ENCODE measurements around the gene B3GAT2.
"Not testable (repeated sequence)": the region's sequence is repeated elsewhere in the genome, so short reads cannot be mapped to it uniquely, and the experiment has no call there.

Gene B3GAT2

GRCh38 chr6:70956451-70957283 is at the start of gene B3GAT2:
B3GAT2 (minus strand) TSS chr6:70957060; CDS start chr6:70956429, 631 bp downstream.
- no peak for DNase-seq (ENCODE audit: low read depth)

GRCh38 chr6:70998148-70998547 is 41.3 kb upstream of the B3GAT2 start:
- no peak for DNase-seq (ENCODE audit: low read depth)

DNA sequence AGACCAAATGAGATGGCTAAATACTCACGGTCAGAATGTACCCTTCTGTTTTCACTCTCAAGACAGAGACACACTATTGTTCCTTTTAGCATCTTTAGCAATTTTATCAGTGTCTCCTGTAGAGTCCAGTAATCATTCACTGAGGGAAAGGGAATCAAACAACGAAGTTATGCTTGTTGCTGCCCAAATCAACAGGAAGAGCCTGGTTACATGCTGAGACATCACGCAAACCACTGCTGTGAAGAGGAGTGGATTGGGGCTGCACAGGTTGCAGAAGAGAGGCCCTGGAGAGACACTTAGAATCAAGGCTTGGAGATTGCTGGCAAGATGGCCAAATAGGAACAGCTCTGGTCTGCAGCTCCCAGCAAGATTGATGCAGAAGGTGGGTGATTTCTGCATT is 40.5 kb upstream of the B3GAT2 start:
- DNase-seq (ENCODE audit: low read depth) = no peak

GRCh38 chr6:70996106-70996505 is 39.2 kb upstream of the B3GAT2 start:
- DNase-seq (ENCODE audit: low read depth) = no peak

DNA sequence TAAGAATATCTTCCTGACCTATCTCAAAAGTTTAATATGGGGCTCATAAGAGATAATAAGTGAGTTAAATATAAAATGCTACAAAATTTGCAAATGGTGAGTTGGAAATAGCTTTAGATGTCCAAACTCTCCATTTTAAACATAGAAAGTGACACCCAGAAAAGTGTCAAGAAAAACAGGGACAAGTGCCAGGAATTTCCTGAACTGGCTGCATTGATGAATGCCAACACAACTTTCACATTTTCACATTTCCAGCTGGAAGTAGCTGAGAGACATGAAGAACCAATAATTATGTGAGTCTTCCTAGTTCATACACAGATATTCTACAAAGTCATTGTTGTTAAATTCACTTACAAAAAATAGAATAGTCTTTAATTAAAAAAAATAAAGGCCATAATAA is 38.6 kb upstream of the B3GAT2 start:
- DNase-seq (ENCODE audit: low read depth) = no peak

DNA sequence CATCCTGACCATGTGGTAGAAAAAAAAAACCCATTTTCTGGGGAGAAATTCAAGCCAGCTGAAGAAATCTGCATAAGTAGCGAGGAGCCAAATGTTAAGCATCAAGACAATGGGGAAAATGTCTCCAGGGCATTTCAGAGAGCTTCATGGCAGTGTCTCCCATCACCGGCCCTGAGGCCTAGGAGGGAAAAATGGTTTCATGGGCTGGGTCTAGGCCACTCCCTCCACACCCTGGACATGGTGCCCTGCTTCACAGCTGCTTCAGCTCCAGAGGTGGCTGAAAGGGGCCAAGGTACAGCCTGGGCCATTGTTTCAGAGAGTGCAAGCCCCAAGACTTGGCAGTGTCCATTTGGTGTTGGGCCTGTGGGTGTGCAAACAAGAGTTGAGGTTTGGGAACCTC is 34.4 kb upstream of the B3GAT2 start:
- no peak for DNase-seq (ENCODE audit: low read depth)

GRCh38 chr6:70985156-70985555 is 28.3 kb upstream of the B3GAT2 start:
- no peak for DNase-seq (ENCODE audit: low read depth)

GRCh38 chr6:70982747-70983146 is 25.9 kb upstream of the B3GAT2 start:
- no peak for DNase-seq (ENCODE audit: low read depth)

- no peak for DNase-seq (ENCODE audit: low read depth)
Observed at GRCh38 chr6:70980727-70981126, 23.9 kb upstream of the B3GAT2 start.

DNA sequence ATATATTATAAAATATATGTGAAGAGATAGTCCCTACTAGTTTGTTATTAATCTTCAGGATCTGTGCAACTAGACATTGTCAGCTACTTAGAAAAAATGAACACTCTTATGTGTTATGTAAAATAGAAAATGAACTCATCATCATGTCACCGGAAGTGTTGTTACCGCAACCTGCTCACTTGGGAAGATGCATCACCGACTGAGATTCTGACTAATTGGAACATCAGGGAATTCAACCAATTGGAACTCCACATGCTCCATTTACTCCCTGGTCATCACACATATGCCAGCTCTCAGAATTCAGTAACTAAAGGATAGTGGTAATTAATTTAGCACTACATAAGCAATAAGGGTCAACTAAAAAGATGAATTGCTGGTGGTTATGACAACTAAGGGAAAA is 16.7 kb upstream of the B3GAT2 start:
- no peak for DNase-seq (ENCODE audit: low read depth)

DNA sequence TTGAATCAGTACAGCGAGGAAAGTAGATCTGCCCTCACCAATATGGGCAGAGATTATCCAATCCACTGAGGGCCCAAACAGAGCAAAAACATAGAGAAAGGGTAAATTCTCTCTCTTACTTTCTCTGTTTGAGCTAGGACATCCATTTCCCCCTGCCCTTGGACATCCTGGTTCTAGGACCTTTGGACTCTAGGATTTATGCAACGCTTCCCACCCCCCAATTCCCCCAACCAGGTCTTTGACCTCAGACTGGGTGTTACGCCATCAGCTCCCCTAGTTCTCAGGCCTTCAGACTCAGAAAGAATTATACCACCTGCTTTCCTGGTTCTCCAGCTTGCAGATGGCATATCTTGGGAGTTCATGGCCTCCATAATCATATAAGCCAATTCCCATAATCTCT is 10.2 kb upstream of the B3GAT2 start:
- DNase-seq (ENCODE audit: low read depth) = no peak

DNA sequence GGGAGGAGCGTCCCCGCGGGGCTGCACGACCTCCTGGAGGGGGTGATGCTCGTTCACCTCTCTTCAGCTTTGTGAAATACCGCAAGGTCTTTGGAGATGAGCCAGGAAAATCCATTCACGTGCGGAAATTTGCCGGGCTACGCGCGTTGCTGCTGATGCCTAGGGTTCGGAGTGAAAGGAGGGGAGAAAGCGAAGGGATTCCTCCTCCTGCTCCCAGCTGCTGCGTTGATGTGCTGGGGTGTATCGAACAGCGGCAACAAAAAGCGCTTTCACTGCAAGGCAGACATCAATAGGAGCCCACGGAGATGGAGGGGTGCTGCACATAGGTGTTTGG is 391 bp upstream of the B3GAT2 start:
- DNase-seq (ENCODE audit: low read depth) = no peak

DNA sequence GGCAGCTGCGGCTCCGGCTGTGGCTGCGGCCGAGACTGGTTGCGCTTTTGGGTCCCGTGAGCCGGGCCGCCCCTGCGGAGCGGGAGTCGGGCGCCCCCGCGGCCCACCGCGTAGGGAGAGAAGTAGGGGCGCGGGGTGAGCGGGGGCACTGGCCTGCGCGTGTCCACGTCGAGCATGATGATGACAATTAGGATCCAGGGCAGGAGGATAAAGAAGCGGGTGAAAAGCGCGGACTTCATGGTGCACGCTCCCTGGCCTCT is 739 bp downstream of the B3GAT2 start:
- no peak for DNase-seq (ENCODE audit: low read depth)

- DNase-seq (ENCODE audit: low read depth) = peak; percentile 83
Observed at GRCh38 chr6:70955441-70956190, 1.2 kb downstream of the B3GAT2 start.

DNA sequence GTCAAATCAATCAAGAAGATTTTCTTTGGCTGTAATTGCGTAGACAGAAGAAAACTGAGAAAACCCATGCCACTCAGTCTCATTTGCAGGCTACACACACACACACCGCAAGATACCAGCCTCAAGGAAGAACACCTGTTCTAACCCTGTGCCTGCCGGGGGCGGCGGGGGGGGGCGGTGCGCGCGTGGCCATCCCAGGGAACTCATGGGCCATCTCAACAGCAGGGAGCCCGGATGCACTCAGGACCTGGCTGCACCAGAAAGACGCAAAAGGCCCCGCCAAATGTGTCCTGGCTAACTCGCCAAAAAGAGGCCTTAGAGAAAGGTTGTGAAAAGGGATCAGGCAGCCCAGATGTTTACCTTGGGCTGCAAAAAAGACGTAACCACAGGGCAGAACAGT is 2.1 kb downstream of the B3GAT2 start:
- no peak for DNase-seq (ENCODE audit: low read depth)

DNA sequence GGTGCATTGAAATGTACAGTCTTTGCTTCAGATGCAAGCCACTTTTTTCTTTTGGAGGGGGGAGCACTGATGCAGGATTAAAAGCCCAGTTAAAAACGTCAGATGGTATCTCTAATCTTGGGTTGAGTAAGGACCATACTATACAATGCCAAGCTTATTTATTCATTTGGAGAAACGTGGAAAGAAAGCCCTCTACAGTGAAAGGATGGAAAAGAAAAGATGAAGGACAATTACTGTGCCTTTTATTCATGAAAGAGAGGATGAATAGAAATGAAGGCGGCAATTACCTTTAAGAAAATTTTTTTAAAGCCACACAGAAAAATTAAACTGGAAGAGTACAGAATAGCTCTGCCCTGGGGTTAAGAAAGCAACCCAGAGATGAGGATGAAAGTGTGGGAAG is 2.7 kb downstream of the B3GAT2 start:
- no peak for DNase-seq (ENCODE audit: low read depth)

DNA sequence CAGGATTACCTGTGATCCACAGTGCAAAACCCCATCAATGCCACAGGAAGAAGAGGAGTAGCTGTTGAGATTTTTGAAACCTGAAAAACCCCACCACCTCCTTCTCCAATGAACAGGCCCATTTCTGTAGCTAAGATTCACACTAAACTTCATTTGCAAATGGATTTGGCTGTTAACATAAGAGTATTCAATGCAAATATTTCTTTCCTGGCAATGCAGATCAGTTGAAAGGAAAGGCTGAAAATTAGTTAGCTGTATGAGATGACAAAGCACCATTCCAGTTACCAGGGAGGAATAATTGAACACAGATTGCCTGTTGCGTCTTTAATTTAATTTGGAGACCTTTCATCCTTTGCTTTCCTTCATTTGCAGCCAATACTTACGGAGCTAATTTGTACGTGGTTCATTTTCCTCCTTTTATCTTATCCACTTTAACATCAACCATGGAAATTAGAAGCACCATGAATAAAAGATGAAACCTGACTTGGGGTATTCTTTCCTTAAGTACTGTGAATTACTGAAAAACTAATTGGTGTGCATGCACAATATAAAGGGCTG is 4.2 kb downstream of the B3GAT2 start:
- no peak for DNase-seq (ENCODE audit: low read depth)

DNA sequence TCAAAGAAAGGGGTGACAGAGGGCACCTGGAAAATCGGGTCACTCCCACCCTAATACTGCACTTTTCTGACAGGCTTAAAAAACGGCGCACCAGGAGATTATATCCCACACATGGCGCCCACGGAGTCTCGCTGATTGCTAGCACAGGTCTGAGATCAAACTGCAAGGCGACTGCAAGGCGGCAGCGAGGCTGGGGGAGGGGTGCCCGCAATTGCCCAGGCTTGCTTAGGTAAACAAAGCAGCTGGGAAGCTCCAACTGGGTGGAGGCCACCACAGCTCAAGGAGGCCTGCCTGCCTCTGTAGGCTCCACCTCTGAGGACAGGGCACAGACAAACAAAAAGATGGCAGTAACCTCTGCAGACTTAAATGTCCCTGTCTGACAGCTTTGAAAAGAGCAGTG is 12.5 kb downstream of the B3GAT2 start:
- not testable (repeated sequence) for DNase-seq (ENCODE audit: low read depth)

DNA sequence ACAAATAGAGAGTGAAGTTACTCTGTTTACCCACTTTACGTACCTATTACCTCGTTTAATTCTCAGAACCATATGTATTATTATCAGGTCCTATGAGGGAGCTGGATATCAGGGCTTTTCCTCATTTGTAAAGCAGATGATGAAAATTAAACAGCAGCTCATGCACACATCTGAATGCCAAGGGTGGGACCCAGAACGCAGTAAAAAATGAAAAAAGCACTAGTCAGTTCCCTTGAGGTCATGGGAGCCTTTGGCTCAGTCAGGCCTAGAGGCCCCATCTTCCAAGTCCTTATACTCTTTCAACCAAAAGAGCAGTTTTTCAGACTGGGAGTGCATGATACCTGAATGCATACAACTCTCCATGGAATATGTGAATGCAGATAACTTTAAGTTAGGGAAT is 23.0 kb downstream of the B3GAT2 start:
- no peak for DNase-seq (ENCODE audit: low read depth)

GRCh38 chr6:70905742-70906141 is 51.1 kb downstream of the B3GAT2 start:
- DNase-seq (ENCODE audit: low read depth) = no peak

DNA sequence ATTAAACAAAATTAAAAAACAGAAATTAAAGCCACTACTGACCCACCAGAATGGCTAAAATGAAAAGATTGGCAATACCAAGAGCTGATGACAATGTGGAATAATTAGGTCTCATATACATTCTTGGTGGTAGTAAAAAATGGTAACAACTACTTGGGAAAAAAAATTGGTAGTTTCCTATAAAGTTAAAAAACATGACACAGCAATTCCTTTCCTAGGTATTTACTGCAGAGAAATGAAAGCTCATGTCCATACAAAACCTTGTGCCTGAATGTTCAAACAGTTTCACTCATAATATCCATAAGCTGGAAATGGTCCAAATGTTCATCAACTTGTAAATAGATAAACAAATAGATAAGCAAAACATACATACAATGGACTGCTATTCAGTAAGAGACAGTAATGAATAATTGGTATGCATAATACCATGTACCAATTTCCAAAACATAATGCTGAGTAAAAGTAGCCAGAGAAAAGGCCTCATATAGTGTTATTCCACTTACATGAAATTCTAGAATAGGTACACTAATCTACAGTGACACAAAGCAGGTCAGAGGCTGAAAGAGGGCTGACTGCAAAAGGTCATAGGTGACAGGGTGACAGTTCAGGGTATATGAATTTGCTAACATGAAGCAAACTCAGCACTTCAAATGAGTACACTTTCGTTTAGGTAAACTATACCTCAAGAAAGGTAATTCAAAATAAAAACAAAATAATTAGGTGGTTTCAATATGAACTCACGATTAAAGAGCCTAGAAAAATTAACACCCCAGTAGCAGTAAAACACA is 53.0 kb downstream of the B3GAT2 start:
- DNase-seq (ENCODE audit: low read depth) = no peak

- no peak for DNase-seq (ENCODE audit: low read depth)
Observed at GRCh38 chr6:70901324-70901723, 55.5 kb downstream of the B3GAT2 start.

GRCh38 chr6:70900047-70900446 is 56.8 kb downstream of the B3GAT2 start:
- no peak for DNase-seq (ENCODE audit: low read depth)

Measured in activated T-cell treated with anti-CD3 and anti-CD28 coated beads for 1 hour (primary cell).